IMR-90 (cell line): Measurements from ENCODE around the gene PIM1. TPM values are rescaled to one million over a fixed set of nuclear protein-coding genes. Genes with fewer than 3 reads are reported as not detected.

ENCODE experiments used
- BHLHE40 ChIP-seq: fragments of 150-350 bp; IDR thresholded peaks from 2 replicates; pipeline ENCODE4 v1.6.1; 2016; ENCODE audit warnings: mild to moderate bottlenecking, low read depth, low read length
- ELK1 ChIP-seq: fragments of 150-350 bp; IDR thresholded peaks from 2 replicates; pipeline ENCODE4 v1.6.1; 2016; ENCODE audit warnings: low read depth, mild to moderate bottlenecking, low read length, moderate library complexity, borderline replicate concordance
- MXI1 ChIP-seq: IDR thresholded peaks from 2 replicates; pipeline ENCODE4 v1.6.1; 2012; ENCODE audit warnings: low read depth, mild to moderate bottlenecking, low read length, moderate library complexity, borderline replicate concordance
- polyA plus RNA-seq, 3 experiments: library from polyadenylated mRNA; depleted of rRNA; stranded (reverse); fragments of >200 nt; gene quantifications; 2 replicates each; pipeline ENCODE4 v1.2.3, GENCODE V29; 2012; ENCODE audit warnings: low replicate concordance in 1 of 3
- total RNA-seq: library from RNA; depleted of rRNA; stranded (reverse); fragments of >200 nt; gene quantifications from 2 replicates; pipeline ENCODE4 v1.2.3, GENCODE V29; 2012

Gene PIM1
- total and polyA plus RNA-seq, 2 of the 4 experiments (the other 2 are of a cell fraction), result 7.2 to 18.5 TPM

GRCh38 chr6:37168811-37169495 lies 999 bp upstream of the PIM1 start (continued):
- TF ChIP-seq BHLHE40 (no peak), ELK1 (no peak), MXI1 (no peak)
